B cell (primary cell): ENCODE results near the gene ASTN2. TPM values are rescaled to one million over a fixed set of nuclear protein-coding genes. Genes with fewer than 3 reads are reported as not detected.

Experiments
- ATAC-seq: fragments of 200-7000 bp; cut with Tn5 transposase; one replicate; pipeline ENCODE4 v1.10.0; 2021; ENCODE audit warnings: low read depth, mild to moderate bottlenecking, moderate number of reproducible peaks, moderate library complexity
- CTCF ChIA-PET: fragments of 350-600 bp; sonication (Branson Sonifier 250); formaldehyde crosslinking; loops from one replicate; lab custom pipeline; 2021; ENCODE audit warnings: antibody characterized with exemption, inconsistent platforms; lab: Charles Lee
- POLR2A ChIA-PET: fragments of 350-600 bp; sonication (Branson Sonifier 250); formaldehyde crosslinking; loops from one replicate; lab custom pipeline; 2021; ENCODE audit warnings: antibody characterized with exemption; lab: Charles Lee
- DNase-seq: peaks from one replicate; pipeline ENCODE4 v3.0.0; 2013
- H2AFZ ChIP-seq: 2 replicates; pipeline ENCODE4 v1.6.1; 2012; ENCODE audit warnings: mild to moderate bottlenecking, low read depth, low read length; ENCODE audit not compliant: insufficient read depth, poor library complexity, severe bottlenecking
- H3K27ac ChIP-seq, 2 donors: 1 replicate in 1 of 2; 2 replicates in 1 of 2; pipeline ENCODE4 v1.5.1; 2012 to 2013; ENCODE audit warnings: low read length in 2 of 2, mild to moderate bottlenecking in 2 of 2, moderate library complexity in 1 of 2
- H3K27me3 ChIP-seq, 4 experiments: fragments of 200-600 bp in 1 of 4; sonication (generic) in 1 of 4; replicated peaks in 1 of 4; 1 replicate in 2 of 4; 2 replicates in 2 of 4; pipeline versions ENCODE4 v1.6.1 to v1.7.0; 2013 to 2016; ENCODE audit warnings: low read length in 3 of 4, mild to moderate bottlenecking in 2 of 4, mixed read lengths in 1 of 4, moderate library complexity in 1 of 4; ENCODE audit not compliant: insufficient read depth in 4 of 4, control insufficient read depth in 3 of 4; ENCODE audit errors: control extremely low read depth in 1 of 4
- H3K36me3 ChIP-seq, 2 experiments: replicated peaks in 1 of 2; 1 replicate in 1 of 2; 2 replicates in 1 of 2; pipeline versions ENCODE4 v1.6.1 to v1.7.1; 2013; ENCODE audit warnings: low read length in 1 of 2; ENCODE audit not compliant: insufficient read depth in 2 of 2, control insufficient read depth in 1 of 2; ENCODE audit errors: control extremely low read depth in 1 of 2, extremely low read depth in 1 of 2
- H3K4me1 ChIP-seq, 2 donors: fragments of 200-600 bp in 1 of 2; sonication (generic) in 1 of 2; 1 replicate in 1 of 2; 2 replicates in 1 of 2; pipeline versions ENCODE4 v1.5.1 to v1.6.1; 2013 to 2017; ENCODE audit warnings: low read length in 2 of 2; ENCODE audit not compliant: control insufficient read depth in 2 of 2, insufficient read depth in 2 of 2
- H3K4me2 ChIP-seq: replicated peaks from 2 replicates; pipeline ENCODE3; 2012; ENCODE audit warnings: mild to moderate bottlenecking, low read depth, low read length; ENCODE audit not compliant: poor library complexity, severe bottlenecking
- H3K4me3 ChIP-seq, 5 experiments: fragments of 200-600 bp in 1 of 5; sonication (generic) in 1 of 5; 1 replicate in 3 of 5; 2 replicates in 2 of 5; pipeline versions ENCODE4 v1.5.1 to v1.7.0; 2011 to 2016; ENCODE audit warnings: low read length in 4 of 5, mild to moderate bottlenecking in 4 of 5, low read depth in 2 of 5, control low read depth in 1 of 5, moderate library complexity in 1 of 5; ENCODE audit not compliant: insufficient read depth in 1 of 5; ENCODE audit errors: control extremely low read depth in 1 of 5, extremely low read depth in 1 of 5
- H3K79me2 ChIP-seq: fragments of 200-600 bp; sonication (generic); one replicate; pipeline ENCODE4 v1.6.0; 2016; ENCODE audit warnings: low read length; ENCODE audit not compliant: control insufficient read depth, insufficient read depth
- H3K9ac ChIP-seq: fragments of 200-600 bp; sonication (generic); 2 replicates; pipeline ENCODE4 v1.6.1; 2017; ENCODE audit warnings: mild to moderate bottlenecking, low read length, moderate library complexity
- H3K9me3 ChIP-seq, 3 donors: one replicate each; pipeline versions ENCODE4 v1.6.1 to v1.7.1; 2013; ENCODE audit warnings: low read length in 2 of 3; ENCODE audit not compliant: control insufficient read depth in 2 of 3, insufficient read depth in 1 of 3; ENCODE audit errors: control extremely low read depth in 1 of 3
- H4K20me1 ChIP-seq: 2 replicates; pipeline ENCODE4 v1.6.0; 2012; ENCODE audit warnings: mild to moderate bottlenecking, low read length; ENCODE audit not compliant: insufficient read depth, control insufficient read depth, poor library complexity, severe bottlenecking
- H3K27ac Mint-ChIP-seq: one replicate; pipeline ENCODE4 v1.8.0; 2021; ENCODE audit warnings: mixed read lengths
- H3K27me3 Mint-ChIP-seq: one replicate; pipeline ENCODE4 v1.8.0; 2021; ENCODE audit warnings: mixed read lengths
- H3K4me1 Mint-ChIP-seq: one replicate; pipeline ENCODE4 v1.8.0; 2021; ENCODE audit warnings: mixed read lengths
- H3K4me3 Mint-ChIP-seq: one replicate; pipeline ENCODE4 v1.8.0; 2021; ENCODE audit warnings: mixed read lengths
- H3K9me3 Mint-ChIP-seq: one replicate; pipeline ENCODE4 v1.8.0; 2022; ENCODE audit warnings: mixed read lengths; ENCODE audit not compliant: insufficient read depth
- EZH2 ChIP-seq: IDR thresholded peaks from 2 replicates; pipeline ENCODE4 v1.6.1; 2012; ENCODE audit warnings: borderline replicate concordance, low read depth, mild to moderate bottlenecking, moderate library complexity, low read length; ENCODE audit not compliant: insufficient read depth, poor library complexity, severe bottlenecking
- WGBS: methylation state at CpG from one replicate; pipeline ENCODE4 v1.1.5; 2013; ENCODE audit warnings: missing lambda C conversion rate; ENCODE audit not compliant: insufficient coverage; 5-methylcytosine and 5-hydroxymethylcytosine counted together
- intact Hi-C: fragments of 100-400 bp; cut with micrococcal nuclease; formaldehyde crosslinking; loops from one replicate; pipeline ENCODE4 v1.10.0; 2022
- polyA plus RNA-seq: library from polyadenylated mRNA; depleted of rRNA; stranded (reverse); fragments of >200 nt; gene quantifications from 2 replicates; pipeline ENCODE4 v1.2.3, GENCODE V29; 2012
- total RNA-seq, 2 donors: library from RNA; stranded (reverse); fragments of 120-200 nt in 1 of 2; gene quantifications; 1 replicate in 1 of 2; 2 replicates in 1 of 2; pipeline versions ENCODE4 v1.2.3 to v1.2.4, GENCODE V29; 2013 to 2022
- TF ChIP-seq, protein P1 (sequence below): fragments of 200-600 bp; IDR thresholded peaks from one replicate; pipeline ENCODE4 v1.8.0; 2022; ENCODE audit warnings: antibody characterized with exemption, mild to moderate bottlenecking

ASTN2 gene
- total and polyA plus RNA-seq, 2 donors (not counting 1 experiment from before 2014, with no cell fraction given), result 1.2 to 3.6 TPM

DNA sequence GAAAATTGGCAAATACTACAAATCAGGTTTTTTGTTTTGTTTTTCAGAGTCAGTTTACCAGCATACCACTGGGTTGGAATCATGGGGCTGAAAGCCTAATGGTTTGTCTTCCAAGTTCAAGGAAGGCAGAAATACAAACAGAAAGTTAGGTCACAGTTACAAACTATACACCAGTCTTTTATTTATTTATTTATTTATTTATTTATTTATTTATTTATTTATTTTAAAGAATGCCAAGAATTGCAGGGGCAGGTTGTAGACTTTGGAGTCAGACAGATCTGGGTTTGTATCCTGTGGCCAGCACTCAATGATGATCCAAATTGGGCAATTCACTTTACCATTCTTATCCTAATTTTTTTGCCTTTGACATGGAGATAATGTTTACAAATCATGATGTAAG, 353.9 kb downstream of the ASTN2 start:
- H3K4me1 ChIP-seq, result no peaks in the 10 kb centered on the region
- no peak overlapping the region for H3K9ac ChIP-seq
- no peak overlapping the region for H3K4me3 ChIP-seq
- intact Hi-C loops, result no loop called here
- Mint-ChIP-seq H3K27ac (no peak overlapping the region), H3K4me1 (no peaks in the 10 kb centered on the region), H3K9me3 (no peaks in the 10 kb centered on the region), H3K4me3 (no peak overlapping the region), H3K27me3 (no peaks in the 10 kb centered on the region)
- no peaks in the 10 kb centered on the region for H3K36me3 ChIP-seq
- H4K20me1 ChIP-seq, result no peaks in the 10 kb centered on the region
- no peak overlapping the region for H2AFZ ChIP-seq
- no peak for ATAC-seq
- TF ChIP-seq EZH2, result no peak
- TF ChIP-seq, protein P1, sequence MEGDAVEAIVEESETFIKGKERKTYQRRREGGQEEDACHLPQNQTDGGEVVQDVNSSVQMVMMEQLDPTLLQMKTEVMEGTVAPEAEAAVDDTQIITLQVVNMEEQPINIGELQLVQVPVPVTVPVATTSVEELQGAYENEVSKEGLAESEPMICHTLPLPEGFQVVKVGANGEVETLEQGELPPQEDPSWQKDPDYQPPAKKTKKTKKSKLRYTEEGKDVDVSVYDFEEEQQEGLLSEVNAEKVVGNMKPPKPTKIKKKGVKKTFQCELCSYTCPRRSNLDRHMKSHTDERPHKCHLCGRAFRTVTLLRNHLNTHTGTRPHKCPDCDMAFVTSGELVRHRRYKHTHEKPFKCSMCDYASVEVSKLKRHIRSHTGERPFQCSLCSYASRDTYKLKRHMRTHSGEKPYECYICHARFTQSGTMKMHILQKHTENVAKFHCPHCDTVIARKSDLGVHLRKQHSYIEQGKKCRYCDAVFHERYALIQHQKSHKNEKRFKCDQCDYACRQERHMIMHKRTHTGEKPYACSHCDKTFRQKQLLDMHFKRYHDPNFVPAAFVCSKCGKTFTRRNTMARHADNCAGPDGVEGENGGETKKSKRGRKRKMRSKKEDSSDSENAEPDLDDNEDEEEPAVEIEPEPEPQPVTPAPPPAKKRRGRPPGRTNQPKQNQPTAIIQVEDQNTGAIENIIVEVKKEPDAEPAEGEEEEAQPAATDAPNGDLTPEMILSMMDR, result no peak
- H3K27me3 ChIP-seq, result no peaks in the 10 kb centered on the region
- ChIA-PET POLR2A (no interaction called here), CTCF (no interaction called here)
- no peak overlapping the region for H3K27ac ChIP-seq
- no peak overlapping the region for H3K4me2 ChIP-seq
- peaks cover 0 to 6% (median 0%) of the 10 kb centered on the region in 3 donors for H3K9me3 ChIP-seq
- no peaks in the 10 kb centered on the region for H3K79me2 ChIP-seq
- no peak for DNase-seq

DNA sequence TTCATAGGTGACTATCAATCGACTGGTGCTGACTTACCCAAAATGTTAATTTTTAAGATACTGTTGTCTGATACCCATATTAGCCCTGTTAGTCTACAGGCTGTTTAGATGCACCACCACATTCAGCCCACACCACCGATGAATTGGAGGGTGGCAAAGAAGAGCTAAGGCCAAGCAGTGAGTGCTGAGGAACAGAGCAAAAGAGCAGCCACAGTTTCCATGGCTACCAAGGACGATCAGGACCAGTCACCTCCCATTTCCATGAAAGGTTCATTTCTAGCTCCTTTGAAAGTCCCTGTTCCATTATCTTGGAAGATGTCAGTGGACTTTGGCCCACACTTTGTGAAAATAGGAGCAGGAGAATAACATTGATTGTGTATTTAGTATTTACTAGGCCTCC, 364.9 kb downstream of the ASTN2 start:
- Histone ChIP-seq H2AFZ (no peak overlapping the region), H3K36me3 (no peaks in the 10 kb centered on the region), H3K9me3 (no peaks in the 10 kb centered on the region), H3K9ac (no peak overlapping the region), H3K79me2 (no peaks in the 10 kb centered on the region), H3K27ac (no peak overlapping the region), H3K4me2 (no peak overlapping the region), H4K20me1 (no peaks in the 10 kb centered on the region), H3K4me1 (no peaks in the 10 kb centered on the region), H3K4me3 (no peak overlapping the region), H3K27me3 (no peaks in the 10 kb centered on the region)
- intact Hi-C loops, result no loop called here
- ChIA-PET CTCF (no interaction called here), POLR2A (no interaction called here)
- no peak for TF ChIP-seq EZH2
- TF ChIP-seq, protein P1, result no peak
- Mint-ChIP-seq H3K9me3 (no peaks in the 10 kb centered on the region), H3K4me1 (no peaks in the 10 kb centered on the region), H3K27ac (no peak overlapping the region), H3K27me3 (no peaks in the 10 kb centered on the region), H3K4me3 (no peak overlapping the region)
- no peak for ATAC-seq
- WGBS, result 83% methylated on average over 1 of the region's 3 CpGs
- DNase-seq, result no peak
